Panc1 (cell line): ENCODE results near the gene RIPOR3. TPM values are rescaled to one million over a fixed set of nuclear protein-coding genes. Genes with fewer than 3 reads are reported as not detected.
A peak's percentile ranks its signal among the peaks of the same experiment; 100 is the strongest.

Experiments used
- ATAC-seq: fragments of 200-7000 bp; cut with Tn5 transposase; 2 replicates; pipeline ENCODE4 v1.9.1; 2020; ENCODE audit warnings: mild to moderate bottlenecking, moderate library complexity
- BruUV-seq: library from RNA; stranded (reverse); fragments of 400-500 nt; replicated peaks from 2 replicates; lab custom pipeline; 2021; lab: Mats Ljungman, UMichigan
- CTCF ChIA-PET: fragments of 300-600 bp; sonication (Branson Sonifier 250); formaldehyde crosslinking; loops from one replicate; lab custom pipeline; 2022; ENCODE audit warnings: antibody characterized with exemption; lab: Charles Lee
- POLR2A ChIA-PET: fragments of 300-600 bp; sonication (Branson Sonifier 250); formaldehyde crosslinking; loops from one replicate; lab custom pipeline; 2022; ENCODE audit warnings: antibody characterized with exemption; lab: Charles Lee
- DNase-seq: peaks from one replicate; pipeline ENCODE4 v3.0.0-alpha.2; 2010; ENCODE audit warnings: low read depth, low spot score
- H3K27ac ChIP-seq: 2 replicates; pipeline ENCODE4 v1.5.1; 2011; ENCODE audit warnings: mild to moderate bottlenecking, low read length, inconsistent platforms
- H3K27me3 ChIP-seq: fragments of 200-500 bp; sonication (Bioruptor generic); 2 replicates; pipeline ENCODE4 v1.6.0; 2014; ENCODE audit warnings: low read length, inconsistent platforms; ENCODE audit not compliant: control insufficient read depth, insufficient read depth
- H3K36me3 ChIP-seq: fragments of 200-500 bp; sonication (Bioruptor generic); 2 replicates; pipeline ENCODE4 v1.5.1; 2014; ENCODE audit warnings: inconsistent platforms, mild to moderate bottlenecking, low read length, moderate library complexity; ENCODE audit not compliant: control insufficient read depth, insufficient read depth
- H3K4me1 ChIP-seq: 2 replicates; pipeline ENCODE4 v1.5.1; 2011; ENCODE audit warnings: inconsistent platforms, mild to moderate bottlenecking, low read length, moderate library complexity; ENCODE audit not compliant: control insufficient read depth, insufficient read depth
- H3K4me3 ChIP-seq, 2 experiments: 2 replicates each; pipeline ENCODE4 v1.5.1; 2011 to 2012; ENCODE audit warnings: low read depth in 2 of 2, low read length in 2 of 2, mild to moderate bottlenecking in 2 of 2, inconsistent platforms in 1 of 2, moderate library complexity in 1 of 2
- H3K9me3 ChIP-seq: fragments of 200-500 bp; sonication (Bioruptor generic); 2 replicates; pipeline ENCODE4 v1.5.1; 2014; ENCODE audit warnings: low read depth, mild to moderate bottlenecking, inconsistent platforms, low read length, moderate library complexity; ENCODE audit not compliant: control insufficient read depth, insufficient read depth
- CTCF ChIP-seq: fragments of 450-650 bp; IDR thresholded peaks from 2 replicates; pipeline ENCODE4 v1.5.1; 2017; ENCODE audit warnings: mild to moderate bottlenecking
- POLR2AphosphoS5 ChIP-seq: IDR thresholded peaks from 2 replicates; pipeline ENCODE4 v1.6.1; 2012; ENCODE audit warnings: mild to moderate bottlenecking, low read depth, low read length, moderate library complexity
- REST ChIP-seq, 2 experiments: IDR thresholded peaks; 2 replicates each; pipeline ENCODE4 v1.6.1; 2011 to 2012; ENCODE audit warnings: low read depth in 2 of 2, control low read depth in 1 of 2, low read length in 1 of 2, mild to moderate bottlenecking in 1 of 2, moderate library complexity in 1 of 2; ENCODE audit not compliant: insufficient read depth in 1 of 2
- SIN3A ChIP-seq: IDR thresholded peaks from 2 replicates; pipeline ENCODE4 v1.6.1; 2012; ENCODE audit warnings: low read depth, mild to moderate bottlenecking, low read length, moderate library complexity, borderline replicate concordance; ENCODE audit not compliant: insufficient read depth
- TCF7L2 ChIP-seq: IDR thresholded peaks from 2 replicates; pipeline ENCODE4 v1.6.1; 2011; ENCODE audit warnings: mild to moderate bottlenecking, low read depth, low read length, inconsistent platforms
- in situ Hi-C: cut with HindIII; loops from 2 replicates; pipeline ENCODE4 v1.10.0; 2016; ENCODE audit warnings: low sequenced_read_pairs, low pct_unique_long_range_greater_than_20kb
- intact Hi-C: fragments of 100-400 bp; cut with micrococcal nuclease; formaldehyde crosslinking; loops from one replicate; pipeline ENCODE4 v1.10.0; 2022; ENCODE audit not compliant: unreplicated experiment
- total RNA-seq: library from RNA; stranded (reverse); gene quantifications from one replicate; pipeline ENCODE4 v1.2.1, GENCODE V29; 2021; ENCODE audit not compliant: unreplicated experiment

RIPOR3 gene
- total RNA-seq, 1 experiment from 2014 or later = 92.5 TPM

DNA sequence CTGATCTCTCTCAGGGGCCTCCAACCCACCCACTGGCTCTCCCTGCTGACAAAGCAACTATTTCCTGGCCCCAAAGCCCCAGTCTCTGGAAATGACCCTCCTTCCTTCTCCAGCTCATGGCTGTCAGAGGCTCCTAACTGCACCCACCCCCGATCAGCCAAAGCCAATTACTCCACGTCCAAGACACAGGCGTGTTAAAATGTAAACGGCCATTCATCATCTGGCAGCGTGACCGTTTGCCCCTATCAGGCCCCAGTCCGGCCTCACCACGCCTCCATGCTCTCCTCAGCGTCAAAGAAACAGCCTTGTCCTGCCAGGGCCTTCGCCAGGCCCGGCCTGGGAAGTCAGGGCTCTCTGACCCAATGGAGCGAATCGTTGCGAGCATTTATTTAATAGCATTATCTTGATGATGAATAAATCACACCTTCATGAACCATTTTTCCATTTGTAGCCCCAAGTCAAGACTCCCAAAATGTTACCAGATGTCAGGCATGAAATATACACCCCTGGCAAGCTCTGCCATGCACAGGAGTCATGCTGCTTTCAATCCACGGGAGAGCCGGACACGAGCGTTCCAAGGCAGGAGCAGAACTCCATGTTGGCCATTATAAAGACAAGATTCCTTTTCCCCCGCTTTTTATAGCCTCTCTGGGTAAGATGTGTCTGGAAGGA, 17.7 kb downstream of the RIPOR3 start:
- DNase-seq (no peak), ATAC-seq (no peak)
- peaks cover 87% of the 10 kb centered on the region for H3K4me1 ChIP-seq
- H3K36me3 ChIP-seq = no peaks in the 10 kb centered on the region
- H3K27ac ChIP-seq = peak overlapping the region; percentile 99
- ChIA-PET CTCF (interaction anchor here (0.7 kb wide), 1 partner anchor 203 kb away, joined by 3 read pairs; no protein-coding TSS in a partner anchor), POLR2A (no interaction called here)
- H3K9me3 ChIP-seq = no peaks in the 10 kb centered on the region
- in situ Hi-C loops = no loop called here
- no peaks in the 10 kb centered on the region for H3K27me3 ChIP-seq
- H3K4me3 ChIP-seq = no peak overlapping the region
- no peak for TF ChIP-seq TCF7L2
- no peak for TF ChIP-seq POLR2AphosphoS5
- no peak for TF ChIP-seq CTCF
- intact Hi-C loops = loop anchor here (10.0 kb wide), 1 partner anchor 51 kb away; no protein-coding TSS in a partner anchor
- TSS peak; percentile 4 for BruUV-seq

DNA sequence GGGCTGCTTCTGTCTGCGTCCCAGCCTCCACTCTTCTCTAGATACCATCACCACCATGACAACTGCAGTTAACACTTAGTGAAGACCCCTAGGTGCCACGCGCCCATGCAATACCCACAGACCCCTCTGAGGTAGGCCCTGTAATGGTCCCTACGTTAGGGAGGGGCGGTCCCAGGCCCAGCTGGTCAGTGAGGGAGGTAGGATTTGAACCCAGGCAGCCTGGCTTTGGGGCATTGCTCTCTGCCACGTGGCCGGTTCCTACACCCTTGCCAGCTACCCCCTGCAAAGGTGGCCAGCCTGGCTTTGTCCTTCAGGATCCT, 18.2 kb downstream of the RIPOR3 start:
- in situ Hi-C loops (no loop called here), intact Hi-C loops (loop anchor here (10.0 kb wide), 1 partner anchor 52 kb away; no protein-coding TSS in a partner anchor)
- ChIA-PET CTCF (interaction anchor here (0.7 kb wide), 1 partner anchor 203 kb away, joined by 3 read pairs; no protein-coding TSS in a partner anchor), POLR2A (no interaction called here)
- no peak overlapping the region for H3K4me3 ChIP-seq
- no peaks in the 10 kb centered on the region for H3K36me3 ChIP-seq
- TF ChIP-seq REST (IDR thresholded peaks at IDR 0.05; ENCODE audit: insufficient read depth in 1 of 2, low read depth in 2 of 2, low read length in 1 of 2) = no peak
- 0 out of 2 replicates have a peak, but pooled peaks have one; percentile 14 for TF ChIP-seq POLR2AphosphoS5
- ATAC-seq = no peak
- no peak for DNase-seq
- no peaks in the 10 kb centered on the region for H3K27me3 ChIP-seq
- BruUV-seq = no TSS peak
- H3K27ac ChIP-seq = peak overlapping the region; percentile 99
- H3K9me3 ChIP-seq = no peaks in the 10 kb centered on the region
- H3K4me1 ChIP-seq = peaks cover 87% of the 10 kb centered on the region

DNA sequence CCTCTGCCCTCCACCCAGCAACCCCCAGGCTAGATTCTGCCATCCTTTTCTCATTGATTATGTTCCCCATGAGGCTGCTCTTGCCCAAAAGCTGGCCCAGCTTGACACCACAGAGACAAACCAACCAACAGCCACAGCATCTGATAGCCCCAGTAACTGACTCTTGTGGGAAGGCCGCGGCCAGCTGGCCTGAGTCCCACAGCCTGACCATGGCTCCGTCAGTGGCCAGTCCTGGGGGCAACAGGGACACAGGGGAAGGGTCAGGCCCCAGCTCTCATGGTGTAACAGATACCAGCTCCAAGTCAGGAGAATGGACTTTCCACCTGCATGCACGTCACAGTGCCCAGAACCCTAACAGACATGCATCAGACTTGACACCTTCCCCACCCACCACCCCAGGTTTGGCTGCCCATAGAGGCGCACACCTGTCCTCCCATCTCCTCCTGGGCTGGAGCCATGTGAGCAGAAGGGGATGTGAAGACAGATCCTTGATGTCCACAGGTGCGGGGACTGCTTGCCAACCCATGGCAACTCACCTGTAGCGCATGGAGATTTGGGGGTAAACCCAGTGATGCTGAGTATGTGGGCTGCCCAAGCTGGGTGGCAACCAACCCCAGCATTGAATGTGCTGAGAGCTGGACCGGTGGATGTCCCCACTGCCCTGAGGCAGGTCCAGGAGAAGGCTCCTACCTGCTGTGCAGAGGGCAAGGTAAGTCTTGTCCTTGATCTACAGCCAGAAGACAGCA, 18.8 kb downstream of the RIPOR3 start:
- Histone ChIP-seq H3K4me1 (peaks cover 87% of the 10 kb centered on the region), H3K27ac (peak overlapping the region; percentile 99), H3K27me3 (no peaks in the 10 kb centered on the region), H3K4me3 (no peak overlapping the region), H3K9me3 (no peaks in the 10 kb centered on the region), H3K36me3 (no peaks in the 10 kb centered on the region)
- BruUV-seq = no TSS peak
- DNase-seq (no peak), ATAC-seq (no peak)
- TF ChIP-seq TCF7L2 (no peak), CTCF (no peak), REST (IDR thresholded peaks at IDR 0.05; ENCODE audit: insufficient read depth in 1 of 2, low read depth in 2 of 2, low read length in 1 of 2) (no peak), POLR2AphosphoS5 (no peak; the same call in 1 of the 2 replicates), SIN3A (no peak)
- POLR2A ChIA-PET = no interaction called here
- intact Hi-C loops = loop anchor here (10.0 kb wide), 1 partner anchor 52 kb away; no protein-coding TSS in a partner anchor
- in situ Hi-C loops = no loop called here
- CTCF ChIA-PET = interaction anchor here (0.7 kb wide), 1 partner anchor 202 kb away, joined by 3 read pairs; no protein-coding TSS in a partner anchor
